GM21526 (cell line): ENCODE results near the gene HOXA1.

Source experiments
- ATAC-seq: cut with Tn5 transposase; IDR thresholded peaks from one replicate; pipeline ENCODE4 v1.9.1; 2021; ENCODE audit warnings: moderate library complexity; ENCODE audit not compliant: unreplicated experiment, low FRiP score

HOXA1 gene

GRCh38 chr7:27094304-27095049, 1.3 kb downstream of the HOXA1 start:
- no peak for ATAC-seq

DNA sequence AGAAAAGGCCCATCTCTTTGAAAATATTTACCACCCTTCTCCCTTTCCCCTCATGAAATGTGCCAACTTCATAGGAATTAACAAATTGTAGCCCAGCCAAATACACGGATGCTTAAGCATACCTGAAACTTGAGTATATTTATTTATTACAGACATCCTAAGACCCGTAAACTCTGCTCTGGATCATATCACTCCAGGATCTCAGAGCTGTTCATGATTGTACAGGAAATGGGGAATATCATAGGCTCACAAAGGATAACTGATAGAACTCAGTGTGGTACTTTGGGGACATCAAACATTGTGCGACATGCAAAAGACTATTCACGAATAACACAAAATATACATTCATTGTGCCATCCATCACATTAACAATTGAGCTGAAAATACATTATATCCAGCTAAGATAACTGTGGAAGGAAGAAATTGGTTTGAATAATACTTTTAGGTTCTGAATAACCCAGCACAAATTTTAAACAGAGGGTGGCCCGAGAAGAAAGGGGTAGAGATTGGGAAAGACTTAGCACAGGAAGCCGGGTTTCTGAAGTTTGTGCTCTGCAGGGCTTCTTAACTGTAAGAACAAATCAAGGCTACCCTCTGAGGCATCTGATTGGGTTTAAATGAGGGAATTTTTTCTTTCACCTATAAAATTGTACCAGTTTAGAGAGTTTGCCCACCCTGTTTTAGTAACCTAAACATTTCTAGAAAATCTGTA, 2.5 kb downstream of the HOXA1 start:
- ATAC-seq, result no peak

- ATAC-seq, result no peak
Observed at GRCh38 chr7:27092819-27093110, 3.0 kb downstream of the HOXA1 start.

DNA sequence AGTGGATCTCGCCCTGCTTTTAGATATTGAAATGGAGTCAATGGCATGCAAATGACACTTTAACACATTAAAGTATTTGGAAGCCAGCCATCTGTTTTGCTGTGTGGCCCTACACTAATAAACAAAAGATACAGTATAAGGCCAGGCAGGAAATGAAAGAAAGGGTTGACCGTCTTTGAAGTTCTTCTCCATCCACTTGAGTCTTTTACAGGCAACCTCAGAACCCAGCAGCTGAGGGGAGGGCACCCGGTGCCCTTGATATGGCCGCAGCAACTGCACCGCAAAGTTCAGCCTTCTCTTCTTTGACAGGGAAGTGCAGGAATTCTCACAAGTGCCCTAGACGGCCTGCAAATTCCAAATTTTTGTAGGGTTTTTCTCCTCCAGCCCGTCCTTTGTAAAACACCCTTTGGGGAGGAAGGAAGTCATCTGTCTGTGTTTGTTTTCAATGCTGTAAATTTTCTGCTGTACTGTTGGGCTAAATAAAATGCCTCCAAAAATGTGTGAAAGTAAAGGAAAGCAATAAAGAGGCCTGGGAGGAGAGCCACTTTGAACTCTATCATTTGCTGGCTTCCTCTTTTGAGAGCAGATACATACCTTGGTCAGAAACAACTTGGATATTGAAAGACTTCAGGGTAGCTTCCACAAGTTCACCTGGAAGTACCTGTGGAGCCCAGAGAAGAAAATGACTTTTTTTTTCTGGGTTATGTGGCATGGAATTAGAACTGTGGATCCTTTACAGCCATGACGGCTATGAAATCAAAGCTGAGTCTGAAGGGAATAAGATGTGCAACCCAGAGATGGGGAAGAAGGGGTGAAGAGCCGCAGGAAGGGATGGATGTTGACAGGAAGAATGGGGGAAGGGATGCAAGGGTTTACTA, 3.6 kb downstream of the HOXA1 start:
- ATAC-seq, result no peak

DNA sequence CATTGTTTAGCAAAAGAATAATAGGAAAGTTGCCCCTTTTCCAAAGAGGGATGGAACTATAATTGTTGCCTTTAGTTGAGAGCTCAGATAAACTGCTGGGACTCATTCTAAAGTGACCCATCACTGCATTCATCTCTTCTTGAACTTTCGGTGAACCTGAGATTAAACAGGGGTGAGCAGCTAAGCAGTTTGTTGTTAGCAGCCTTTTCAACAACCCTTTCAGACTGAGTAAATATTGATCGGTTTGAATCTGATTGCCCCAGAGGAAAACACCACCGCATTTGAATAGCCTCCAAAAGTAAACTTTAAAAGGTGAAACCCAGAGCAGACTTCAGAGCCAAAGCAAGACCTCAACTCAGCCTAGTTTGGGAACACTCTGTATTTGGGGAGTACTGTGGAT, 4.7 kb downstream of the HOXA1 start:
- no peak for ATAC-seq

GRCh38 chr7:27088002-27088922, 7.5 kb downstream of the HOXA1 start:
- no peak for ATAC-seq

DNA sequence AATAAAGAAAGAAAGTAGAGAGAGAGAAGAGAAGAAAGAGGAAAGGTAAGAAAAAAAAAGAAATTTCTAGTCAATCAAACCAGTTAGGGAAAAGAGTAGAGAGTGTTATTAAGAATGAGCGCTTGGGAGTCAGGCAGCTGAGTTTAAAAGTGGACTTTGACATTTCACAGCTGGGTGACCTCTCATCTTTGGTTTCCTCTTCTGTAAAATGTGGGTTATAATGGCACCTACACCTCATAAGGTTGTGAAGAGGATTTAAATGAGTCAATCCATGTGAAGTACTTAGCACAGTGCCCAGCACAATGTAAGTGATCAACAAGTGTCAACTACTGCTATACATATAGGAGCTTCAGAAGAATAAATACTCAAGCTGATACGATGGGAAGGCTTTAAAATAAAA, 12.2 kb downstream of the HOXA1 start:
- ATAC-seq, result no peak

DNA sequence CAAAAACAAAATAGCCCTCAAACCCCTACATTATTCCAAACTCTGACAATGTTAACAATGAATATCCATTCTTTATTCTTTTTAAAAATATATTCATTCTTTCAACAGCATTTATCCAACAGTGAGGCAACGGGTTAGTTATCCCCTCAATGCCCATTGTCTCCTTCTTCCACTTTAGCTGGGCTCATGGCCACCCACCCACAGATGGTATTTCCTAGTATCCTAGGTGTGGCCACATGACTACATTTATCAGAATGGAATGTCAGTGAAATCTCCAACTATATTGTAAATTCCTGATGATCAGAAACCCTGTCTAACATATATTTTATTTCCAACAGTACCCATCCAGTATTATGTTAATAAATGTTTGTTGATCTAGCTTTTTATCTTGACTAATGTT, 13.6 kb downstream of the HOXA1 start:
- no peak for ATAC-seq

GRCh38 chr7:27080844-27081436, 14.9 kb downstream of the HOXA1 start:
- ATAC-seq, result no peak

- no peak for ATAC-seq
Observed at GRCh38 chr7:27079234-27079975, 16.4 kb downstream of the HOXA1 start.

DNA sequence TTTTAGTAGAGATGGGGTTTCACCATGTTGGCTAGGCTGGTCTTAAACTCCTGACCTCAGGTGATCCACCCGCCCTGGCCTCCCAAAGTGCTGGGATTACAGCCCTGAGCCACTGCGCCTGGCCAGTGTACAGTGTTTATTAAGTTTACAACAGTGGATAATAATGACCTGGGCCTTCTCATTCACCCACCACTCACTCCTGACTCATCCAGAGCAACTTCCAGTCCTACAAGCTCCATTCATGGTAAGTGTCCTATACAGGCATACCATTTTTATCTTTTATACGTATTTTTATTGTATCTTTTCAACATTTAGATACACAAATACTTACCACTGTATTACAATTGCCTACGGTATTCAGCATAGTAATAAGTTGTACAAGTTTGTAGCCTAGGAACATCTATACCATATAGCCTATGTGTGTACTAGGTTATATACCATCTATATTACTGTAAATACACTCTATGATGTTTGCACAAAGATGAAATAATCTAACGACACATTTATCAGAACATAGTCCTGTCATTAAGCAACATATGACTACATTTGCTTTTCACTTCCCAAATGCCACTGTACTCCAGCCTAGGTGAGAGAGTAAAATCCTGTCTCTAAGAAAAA, 17.1 kb downstream of the HOXA1 start:
- no peak for ATAC-seq

- no peak for ATAC-seq
Observed at GRCh38 chr7:27073076-27073475, 22.7 kb downstream of the HOXA1 start.

- no peak for ATAC-seq
Observed at GRCh38 chr7:27071622-27072390, 24.0 kb downstream of the HOXA1 start.

GRCh38 chr7:27068259-27068658, 27.5 kb downstream of the HOXA1 start:
- no peak for ATAC-seq

DNA sequence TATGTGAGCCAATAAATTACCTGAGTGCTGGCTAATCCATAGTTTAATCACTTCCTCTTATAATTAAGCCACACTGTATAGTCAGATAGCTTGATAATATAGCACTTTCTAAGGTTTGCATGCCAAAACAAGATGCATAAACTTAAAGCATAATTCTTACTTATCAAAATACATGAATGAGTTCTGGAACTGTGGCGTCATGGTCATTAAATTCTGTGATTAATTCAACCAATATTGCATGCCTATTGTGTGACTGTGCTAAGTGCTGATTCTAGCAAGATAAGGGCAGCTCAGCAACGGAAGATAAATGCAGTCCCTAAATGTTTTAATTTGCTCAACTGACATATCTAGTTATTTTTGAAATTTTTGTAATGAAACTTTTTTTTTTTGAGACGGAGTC, 29.7 kb downstream of the HOXA1 start:
- no peak for ATAC-seq

- ATAC-seq, result no peak
Observed at GRCh38 chr7:27065709-27066108, 30.1 kb downstream of the HOXA1 start.

DNA sequence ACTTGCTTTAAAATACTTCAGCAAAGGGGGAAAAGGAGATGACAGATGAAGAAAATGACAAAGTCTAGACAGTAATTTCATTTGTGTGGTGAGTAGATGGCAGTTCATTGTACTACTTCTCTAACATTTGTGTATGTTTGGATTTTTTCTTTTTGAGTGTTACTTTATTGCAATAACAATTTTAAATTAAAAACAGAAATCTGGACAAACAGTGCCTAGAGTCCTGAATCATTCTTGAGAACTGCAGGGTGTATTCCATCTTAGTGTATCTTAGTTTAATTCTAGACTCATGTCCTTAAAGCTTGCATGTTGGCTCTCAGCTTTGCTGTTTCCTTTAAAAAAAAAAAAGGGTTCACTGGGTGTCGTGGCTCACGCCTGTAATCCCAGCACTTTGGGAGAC, 31.1 kb downstream of the HOXA1 start:
- ATAC-seq, result no peak

DNA sequence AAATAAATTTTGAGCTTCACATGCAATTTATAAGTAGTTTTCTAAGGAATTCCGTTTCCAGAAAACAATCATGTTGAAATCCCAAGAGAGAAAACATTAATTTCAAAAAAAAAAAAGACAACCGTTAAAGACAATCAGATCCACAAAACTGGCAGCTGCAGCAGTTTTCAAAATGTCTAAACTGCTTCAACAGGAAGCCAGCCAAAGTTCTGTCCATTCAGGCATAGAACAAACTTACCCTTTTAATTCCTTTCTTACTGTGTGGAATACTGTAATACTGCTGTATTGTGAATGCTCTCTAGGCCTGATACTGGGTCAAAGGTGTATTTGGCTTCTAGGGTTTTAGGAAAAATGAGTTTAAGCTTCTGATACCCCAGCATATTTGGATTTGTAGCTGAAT, 31.6 kb downstream of the HOXA1 start:
- ATAC-seq, result no peak
